Transverse colon (tissue), 4 donors: Measurements from ENCODE around the gene MAPK8IP3. TPM values are rescaled to one million over a fixed set of nuclear protein-coding genes. Genes with fewer than 3 reads are reported as not detected.
A peak's percentile ranks its signal among the peaks of the same experiment; 100 is the strongest.

ENCODE experiments used
- DNase-seq: peaks from one replicate; pipeline ENCODE4 v3.0.0-alpha.2; 2019
- H3K27ac ChIP-seq, 4 donors: fragments of 200-600 bp; sonication (generic); 2 replicates each; pipeline ENCODE4 v1.5.1; 2016 to 2018; ENCODE audit warnings: inconsistent platforms in 4 of 4
- H3K27me3 ChIP-seq: fragments of 200-600 bp; sonication (generic); 2 replicates; pipeline ENCODE4 v1.5.1; 2017; ENCODE audit warnings: inconsistent platforms
- H3K36me3 ChIP-seq, 4 donors: fragments of 200-600 bp; sonication (generic); 2 replicates each; pipeline ENCODE4 v1.5.1; 2017 to 2019; ENCODE audit warnings: inconsistent platforms in 4 of 4
- H3K4me1 ChIP-seq, 4 donors: fragments of 200-600 bp; sonication (generic); 2 replicates each; pipeline ENCODE4 v1.5.1; 2017 to 2020; ENCODE audit warnings: inconsistent platforms in 4 of 4
- H3K4me3 ChIP-seq, 4 donors: fragments of 200-600 bp; sonication (generic); 1 replicate in 1 of 4; 2 replicates in 3 of 4; pipeline versions ENCODE4 v1.5.1 to v1.6.1; 2017 to 2019; ENCODE audit warnings: inconsistent platforms in 4 of 4
- H3K9me3 ChIP-seq, 2 donors: fragments of 200-600 bp; sonication (generic); 2 replicates each; pipeline ENCODE4 v1.5.1; 2017 to 2019; ENCODE audit warnings: inconsistent platforms in 2 of 2
- CTCF ChIP-seq, 5 experiments: fragments of 200-600 bp in 3 of 5; fragments of 450-650 bp in 2 of 5; sonication (generic) in 3 of 5; IDR thresholded peaks; 1 replicate in 2 of 5; 2 replicates in 3 of 5; pipeline ENCODE4 v1.5.1; 2016 to 2017; ENCODE audit warnings: antibody characterized with exemption in 5 of 5, inconsistent platforms in 3 of 5, mild to moderate bottlenecking in 2 of 5, moderate library complexity in 1 of 5
- EP300 ChIP-seq: sonication (generic); formaldehyde crosslinking; IDR thresholded peaks from one replicate; pipeline ENCODE4 v1.6.1; 2017; ENCODE audit warnings: antibody characterized with exemption, low read depth
- POLR2A ChIP-seq: fragments of 450-650 bp; IDR thresholded peaks from one replicate; pipeline ENCODE4 v1.6.1; 2016; ENCODE audit warnings: antibody characterized with exemption, mild to moderate bottlenecking, moderate library complexity
- POLR2AphosphoS5 ChIP-seq, 3 donors: sonication (generic); formaldehyde crosslinking; IDR thresholded peaks; one replicate each; pipeline ENCODE4 v1.6.1; 2016; ENCODE audit warnings: antibody characterized with exemption in 3 of 3
- WGBS, 2 donors: methylation state at CpG; one replicate each; pipeline ENCODE4 v1.1.5; 2018; ENCODE audit warnings: low coverage in 1 of 2; 5-methylcytosine and 5-hydroxymethylcytosine counted together
- in situ Hi-C, 4 donors: fragments of 200-750 bp; cut with MboI; loops; one replicate each; pipeline versions ENCODE4 v1.15.0 to v1.15.1; 2017; ENCODE audit warnings: low sequenced_read_pairs in 3 of 4, low pct_ligation_motif_present in 1 of 4, low pct_unique_long_range_greater_than_20kb in 1 of 4
- intact Hi-C: fragments of 100-400 bp; cut with DNase I; formaldehyde crosslinking; loops from one replicate; pipeline ENCODE4 v1.15.1; 2023; ENCODE audit warnings: low total_unique reads
- total RNA-seq, 4 donors: library from RNA; depleted of rRNA; stranded (reverse); fragments of >200 nt; gene quantifications; one replicate each; pipeline ENCODE4 v1.1.0, GENCODE V29; 2016

Gene MAPK8IP3
- total RNA-seq, 4 donors from 2014 or later = 74.0 to 250 (median 138) TPM

GRCh38 chr16:1708083-1708767, 2.2 kb downstream of the MAPK8IP3 start:
- in situ Hi-C loops = no loop called here
- no peak for DNase-seq
- H3K36me3 ChIP-seq = no peaks in the 10 kb centered on the region
- peaks cover 12 to 34% (median 23%) of the 10 kb centered on the region in 4 donors for H3K4me1 ChIP-seq
- H3K27ac ChIP-seq = peak overlapping the region in 2 of 4 donors; percentile 95
- no peaks in the 10 kb centered on the region for H3K27me3 ChIP-seq
- H3K9me3 ChIP-seq = no peaks in the 10 kb centered on the region
- intact Hi-C loops = no loop called here
- TF ChIP-seq CTCF (IDR thresholded peaks at IDR 0.05) (no peak), EP300 (no peak), POLR2AphosphoS5 (IDR thresholded peaks at IDR 0.05) (no peak), POLR2A (no peak)
- H3K4me3 ChIP-seq = peak overlapping the region in 1 of 4 donors; percentile 82
- WGBS, 2 donors = 89 to 97% methylated on average over 7 to 18 of the region's 18 CpGs

GRCh38 chr16:1708768-1709180, 2.8 kb downstream of the MAPK8IP3 start:
- Histone ChIP-seq H3K27ac (no peak overlapping the region), H3K4me1 (peaks cover 12 to 34% (median 23%) of the 10 kb centered on the region in 4 donors), H3K4me3 (no peak overlapping the region), H3K9me3 (no peaks in the 10 kb centered on the region), H3K27me3 (no peaks in the 10 kb centered on the region), H3K36me3 (no peaks in the 10 kb centered on the region)
- in situ Hi-C loops = no loop called here
- intact Hi-C loops = no loop called here
- TF ChIP-seq CTCF (IDR thresholded peaks at IDR 0.05) (no peak), POLR2A (no peak), EP300 (no peak), POLR2AphosphoS5 (IDR thresholded peaks at IDR 0.05) (no peak)
- DNase-seq = no peak
- 88% methylated on average over 13 of the region's 13 CpGs; no CpG with 5 or more reads in 1 of the 2 donors for WGBS, 2 donors

DNA sequence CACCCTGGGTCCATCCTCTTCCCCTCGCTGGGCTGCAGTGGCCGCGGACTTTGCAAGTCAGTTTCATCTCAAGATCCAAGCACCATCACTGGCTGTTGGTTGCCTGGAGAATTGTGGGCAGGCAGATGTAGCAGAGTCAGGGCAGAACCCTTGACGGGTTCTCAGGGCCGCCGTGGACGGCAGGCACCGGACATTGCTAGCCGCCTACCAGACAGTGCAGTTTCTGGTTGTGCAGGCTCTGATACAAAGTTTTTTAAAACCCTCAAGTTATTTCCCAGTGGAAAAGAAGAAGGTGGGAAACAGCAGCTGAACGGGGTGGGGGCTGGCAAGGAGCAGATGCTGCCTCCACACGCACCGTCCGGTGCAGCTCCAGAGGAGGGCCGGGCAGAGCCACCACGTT, 3.4 kb downstream of the MAPK8IP3 start:
- H3K9me3 ChIP-seq = no peaks in the 10 kb centered on the region

More for the DNA sequence above, 3.4 kb downstream of the MAPK8IP3 start:
- Histone ChIP-seq H3K36me3 (no peaks in the 10 kb centered on the region), H3K4me1 (peaks cover 12 to 34% (median 23%) of the 10 kb centered on the region in 4 donors), H3K4me3 (no peak overlapping the region), H3K27me3 (no peaks in the 10 kb centered on the region), H3K27ac (no peak overlapping the region)
- 95% methylated on average over 15 of the region's 15 CpGs; no CpG with 5 or more reads in 1 of the 2 donors for WGBS, 2 donors
- DNase-seq = no peak
- in situ Hi-C loops (no loop called here), intact Hi-C loops (no loop called here)
- TF ChIP-seq CTCF (IDR thresholded peaks at IDR 0.05) = no peak
- TF ChIP-seq POLR2AphosphoS5 (IDR thresholded peaks at IDR 0.05) = no peak
- TF ChIP-seq EP300 = no peak
- no peak for TF ChIP-seq POLR2A
